GM06990 (cell line): Measurements from ENCODE around the gene IKBKE.

ENCODE experiments used
- DNase-seq: peaks from one replicate; pipeline ENCODE4 v3.0.0-alpha.2; 2011; ENCODE audit not compliant: insufficient read length; ENCODE audit errors: extremely low read depth
- H3K27me3 ChIP-seq: replicated peaks from 2 replicates; pipeline ENCODE4 v1.6.0; 2011; ENCODE audit warnings: low read length; ENCODE audit not compliant: control insufficient read depth, insufficient read depth
- H3K36me3 ChIP-seq: 2 replicates; pipeline ENCODE4 v1.5.1; 2011; ENCODE audit warnings: low read length; ENCODE audit not compliant: control insufficient read depth, insufficient read depth
- H3K4me3 ChIP-seq: replicated peaks from 2 replicates; pipeline ENCODE4 v1.5.1; 2011; ENCODE audit warnings: low read depth, mild to moderate bottlenecking, control low read depth, low read length
- CTCF ChIP-seq: IDR thresholded peaks from 2 replicates; pipeline ENCODE4 v1.5.1; 2011; ENCODE audit warnings: low read length, control low read depth, mild to moderate bottlenecking, inconsistent platforms; ENCODE audit not compliant: insufficient read depth, poor library complexity, severe bottlenecking

IKBKE gene

GRCh38 chr1:206497363-206497762 lies 27.1 kb downstream of the IKBKE start:
- H3K27me3 ChIP-seq: no peaks in the 10 kb centered on the region
- TF ChIP-seq CTCF: no peak
- peaks cover 29% of the 10 kb centered on the region for H3K36me3 ChIP-seq
- DNase-seq: no peak
- H3K4me3 ChIP-seq: no peak overlapping the region

GRCh38 chr1:206497774-206498173 lies 27.5 kb downstream of the IKBKE start:
- peaks cover 25% of the 10 kb centered on the region for H3K36me3 ChIP-seq
- TF ChIP-seq CTCF: no peak
- DNase-seq: no peak
- no peak overlapping the region for H3K4me3 ChIP-seq
- H3K27me3 ChIP-seq: no peaks in the 10 kb centered on the region

- Histone ChIP-seq H3K27me3 (no peaks in the 10 kb centered on the region), H3K4me3 (no peak overlapping the region), H3K36me3 (peaks cover 18% of the 10 kb centered on the region)
- no peak for TF ChIP-seq CTCF
- no peak for DNase-seq
These were observed 28.4 kb downstream of the IKBKE start for GRCh38 chr1:206498685-206499084.

- no peak for TF ChIP-seq CTCF
- no peaks in the 10 kb centered on the region for H3K27me3 ChIP-seq
- H3K36me3 ChIP-seq: peaks cover 12% of the 10 kb centered on the region
- no peak overlapping the region for H3K4me3 ChIP-seq
- no peak for DNase-seq
These were observed 29.8 kb downstream of the IKBKE start for GRCh38 chr1:206500046-206500445.

- no peak for TF ChIP-seq CTCF
- peaks cover 8% of the 10 kb centered on the region for H3K36me3 ChIP-seq
- H3K27me3 ChIP-seq: no peaks in the 10 kb centered on the region
- no peak overlapping the region for H3K4me3 ChIP-seq
- no peak for DNase-seq
These were observed 31.6 kb downstream of the IKBKE start for GRCh38 chr1:206501881-206502280.

- TF ChIP-seq CTCF: no peak
- no peak for DNase-seq
- peaks cover 8% of the 10 kb centered on the region for H3K36me3 ChIP-seq
- no peak overlapping the region for H3K4me3 ChIP-seq
- H3K27me3 ChIP-seq: no peaks in the 10 kb centered on the region
These were observed 32.1 kb downstream of the IKBKE start for GRCh38 chr1:206502403-206502802.
